K562 (cell line): Measurements from ENCODE around the gene AFDN. TPM values are rescaled to one million over a fixed set of nuclear protein-coding genes. Genes with fewer than 3 reads are reported as not detected.

Source experiments
- ATF2 ChIP-seq: sonication (generic); formaldehyde crosslinking; IDR thresholded peaks from 2 replicates; pipeline ENCODE4 v1.8.1; 2022; ENCODE audit warnings: missing genetic modification reagents
- EHMT2 ChIP-seq: fragments of 450-650 bp; IDR thresholded peaks from 2 replicates; pipeline ENCODE4 v1.6.1; 2018; ENCODE audit warnings: antibody characterized with exemption
- FIP1L1 ChIP-seq: fragments of 200-400 bp; formaldehyde crosslinking; IDR thresholded peaks from 2 replicates; pipeline ENCODE4 v1.6.1; 2018; ENCODE audit warnings: mild to moderate bottlenecking, low read depth, low read length; ENCODE audit not compliant: poor library complexity, severe bottlenecking
- MECOM ChIP-seq: fragments of 250-450 bp; sonication (Bioruptor Pico); IDR thresholded peaks from 2 replicates; pipeline ENCODE4 v1.8.0; 2022; ENCODE audit warnings: inconsistent platforms
- MITF ChIP-seq: IDR thresholded peaks from 2 replicates; pipeline ENCODE4 v1.6.1; 2014; ENCODE audit warnings: antibody characterized with exemption
- NBN ChIP-seq: fragments of 450-650 bp; IDR thresholded peaks from 2 replicates; pipeline ENCODE4 v1.6.1; 2016; ENCODE audit warnings: low read depth, mild to moderate bottlenecking
- NCOA4 ChIP-seq: fragments of 450-650 bp; IDR thresholded peaks from 2 replicates; pipeline ENCODE4 v1.6.1; 2018; ENCODE audit warnings: mild to moderate bottlenecking; ENCODE audit not compliant: partially characterized antibody
- SMARCE1 ChIP-seq: fragments of 450-650 bp; IDR thresholded peaks from 2 replicates; pipeline ENCODE4 v1.7.1; 2016; ENCODE audit warnings: mild to moderate bottlenecking
- TOE1 ChIP-seq, 2 experiments: fragments of 450-650 bp in 1 of 2; sonication (generic) in 1 of 2; formaldehyde crosslinking in 1 of 2; IDR thresholded peaks; 2 replicates each; pipeline versions ENCODE4 v1.7.1 to v1.8.0; 2016 to 2022; ENCODE audit warnings: borderline replicate concordance in 2 of 2, mild to moderate bottlenecking in 2 of 2, antibody characterized with exemption in 1 of 2, inconsistent platforms in 1 of 2, low read depth in 1 of 2, missing genetic modification reagents in 1 of 2, moderate library complexity in 1 of 2
- ZFP91 ChIP-seq: sonication (generic); formaldehyde crosslinking; IDR thresholded peaks from 2 replicates; pipeline ENCODE4 v1.8.0; 2022; ENCODE audit warnings: mild to moderate bottlenecking, missing genetic modification reagents
- polyA plus RNA-seq, 8 experiments: library from polyadenylated mRNA; depleted of rRNA in 4 of 8; stranded (reverse) in 5 of 8; unstranded in 3 of 8; fragments of >200 nt; fragmentation: Nextera tagmentation in 2 of 8; fragmentation: Illumina TruSeq in 1 of 8; extraction: Ambion mirVana in 2 of 8; extraction: Trizol in 1 of 8; gene quantifications; 2 replicates each; pipeline versions ENCODE4 v1.2.1 to v1.2.3, GENCODE V29; 2011 to 2014; ENCODE audit warnings: inconsistent platforms in 1 of 8, missing spikeins in 1 of 8
- total RNA-seq, 7 experiments: library from RNA; depleted of rRNA in 6 of 7; stranded (reverse); fragments of >200 nt in 6 of 7; fragmentation: Illumina TruSeq in 2 of 7; extraction: Trizol in 2 of 7; gene quantifications; 2 replicates each; pipeline versions ENCODE4 v1.2.1 to v1.2.3, GENCODE V29; 2011 to 2021; ENCODE audit warnings: low replicate concordance in 1 of 7

Gene AFDN
- total and polyA plus RNA-seq, 9 of the 15 experiments (the other 6 are each of a cell fraction or from before 2014, with no cell fraction given) = 7.2 to 129 (median 105) TPM

- 0 out of 2 replicates have a peak, but pooled peaks have one; percentile 19 for TF ChIP-seq NBN
- TF ChIP-seq FIP1L1 = no peak
- TF ChIP-seq NCOA4 = no peak
- no peak for TF ChIP-seq EHMT2
- TF ChIP-seq TOE1 (IDR thresholded peaks at IDR 0.05; ENCODE audit: borderline replicate concordance) = no peak
- no peak for TF ChIP-seq TOE1 (CRISPR knock-in tag; IDR thresholded peaks at IDR 0.05; ENCODE audit: borderline replicate concordance, low read depth)
- 0 out of 2 replicates have a peak, but pooled peaks have one; percentile 22 for TF ChIP-seq ZFP91
- no peak for TF ChIP-seq MITF
- TF ChIP-seq ATF2 (CRISPR knock-in tag) = no peak
- no peak for TF ChIP-seq MECOM (CRISPR knock-in tag)
- 0 out of 2 replicates have a peak, but pooled peaks have one; percentile 17 for TF ChIP-seq SMARCE1
These were observed 1.7 kb downstream of the AFDN start (continued) for GRCh38 chr6:167828325-167828956.
